HepG2 (cell line): ENCODE measurements around the gene TMEM63B. TPM values are rescaled to one million over a fixed set of nuclear protein-coding genes. Genes with fewer than 3 reads are reported as not detected.

ENCODE experiments used
- ATAC-seq: fragments of 200-7000 bp; cut with Tn5 transposase; 3 replicates; pipeline ENCODE4 v1.9.1; 2020; ENCODE audit warnings: mild to moderate bottlenecking, moderate library complexity
- BruUV-seq: library from RNA; stranded (reverse); fragments of 400-500 nt; replicated peaks from 2 replicates; lab custom pipeline; 2021; lab: Mats Ljungman, UMichigan
- CTCF ChIA-PET: fragments of 300-600 bp; formaldehyde crosslinking; extraction: SDS; loops from one replicate; lab custom pipeline; 2021; ENCODE audit warnings: low total read pairs, inconsistent platforms, low intra/inter-chr PET ratio; lab: Yijun Ruan, JAX
- POLR2A ChIA-PET: fragments of 350-600 bp; sonication (Branson Sonifier 250); formaldehyde crosslinking; loops from one replicate; lab custom pipeline; 2020; ENCODE audit warnings: antibody characterized with exemption, inconsistent platforms; lab: Yijun Ruan, JAX
- DNase-seq: peaks from one replicate; pipeline ENCODE4 v3.0.0-alpha.2; 2015; ENCODE audit warnings: low spot score
- FAIRE-seq: peaks from 3 replicates; lab custom pipeline; 2011; peaks lifted over from hg19 to GRCh38; lab: Jason Lieb, UNC
- H2AFZ ChIP-seq: one replicate; pipeline ENCODE4 v1.6.1; 2011; ENCODE audit warnings: low read length, inconsistent platforms
- H3K27ac ChIP-seq: fragments of 300-600 bp; 3 replicates; pipeline ENCODE4 v1.8.0; 2011; ENCODE audit warnings: mixed run types, mild to moderate bottlenecking, mixed read lengths, low read length, inconsistent platforms; ENCODE audit not compliant: insufficient read depth; ENCODE audit errors: extremely low read length
- H3K27me3 ChIP-seq, 2 experiments: fragments of 200-600 bp in 1 of 2; 2 replicates in 1 of 2; 3 replicates in 1 of 2; pipeline versions ENCODE4 v1.6.0 to v1.8.0; 2011; ENCODE audit warnings: low read length in 2 of 2, mild to moderate bottlenecking in 2 of 2, moderate library complexity in 2 of 2, inconsistent platforms in 1 of 2; ENCODE audit not compliant: insufficient read depth in 2 of 2, control insufficient read depth in 1 of 2
- H3K36me3 ChIP-seq, 2 experiments: fragments of 200-600 bp in 1 of 2; replicated peaks in 1 of 2; 2 replicates in 1 of 2; 3 replicates in 1 of 2; pipeline versions ENCODE4 v1.5.1 to v1.8.0; 2011; ENCODE audit warnings: low read length in 2 of 2, inconsistent platforms in 1 of 2; ENCODE audit not compliant: insufficient read depth in 2 of 2, control insufficient read depth in 1 of 2
- H3K4me1 ChIP-seq: 2 replicates; pipeline ENCODE4 v1.5.1; 2012; ENCODE audit warnings: low read length, inconsistent platforms; ENCODE audit not compliant: insufficient read depth
- H3K4me2 ChIP-seq: 2 replicates; pipeline ENCODE4 v1.6.0; 2011; ENCODE audit warnings: low read depth, low read length, inconsistent platforms
- H3K4me3 ChIP-seq, 3 experiments: fragments of 200-600 bp in 1 of 3; sonication (generic), shearing (Covaris generic) in 1 of 3; replicated peaks in 1 of 3; 2 replicates each; pipeline ENCODE4 v1.5.1; 2011 to 2016; ENCODE audit warnings: low read length in 3 of 3, inconsistent platforms in 2 of 3, low read depth in 2 of 3, mild to moderate bottlenecking in 2 of 3, control low read depth in 1 of 3, mixed read lengths in 1 of 3; ENCODE audit not compliant: insufficient read depth in 1 of 3
- H3K79me2 ChIP-seq: one replicate; pipeline ENCODE4 v1.6.1; 2011; ENCODE audit warnings: low read length, inconsistent platforms; ENCODE audit not compliant: insufficient read depth
- H3K9ac ChIP-seq: 2 replicates; pipeline ENCODE4 v1.6.0; 2011; ENCODE audit warnings: mild to moderate bottlenecking, low read depth, low read length, inconsistent platforms; ENCODE audit not compliant: insufficient read depth
- H3K9me3 ChIP-seq: 2 replicates; pipeline ENCODE4 v1.5.1; 2012; ENCODE audit warnings: mild to moderate bottlenecking, low read length
- H4K20me1 ChIP-seq: 2 replicates; pipeline ENCODE4 v1.6.0; 2011; ENCODE audit warnings: inconsistent platforms, mild to moderate bottlenecking, low read length, moderate library complexity; ENCODE audit not compliant: insufficient read depth
- CHD2 ChIP-seq: IDR thresholded peaks from 2 replicates; pipeline ENCODE4 v1.6.1; 2011; ENCODE audit warnings: low read depth, low read length, improper control_type of control experiment
- DR1 ChIP-seq: sonication (generic); formaldehyde crosslinking; IDR thresholded peaks from 2 replicates; pipeline ENCODE4 v1.8.0; 2021; ENCODE audit warnings: mild to moderate bottlenecking, missing genetic modification reagents, inconsistent platforms
- ETV5 ChIP-seq: IDR thresholded peaks from 2 replicates; pipeline ENCODE4 v1.6.1; 2018; ENCODE audit warnings: missing biosample characterization, missing genetic modification reagents, inconsistent platforms, borderline replicate concordance
- HDAC2 ChIP-seq: sonication (generic); formaldehyde crosslinking; IDR thresholded peaks from 2 replicates; pipeline ENCODE4 v1.4.0; 2020; ENCODE audit warnings: missing genetic modification reagents
- HNF4A ChIP-seq: sonication (generic); formaldehyde crosslinking; IDR thresholded peaks from 2 replicates; pipeline ENCODE4 v1.4.0; 2020; ENCODE audit warnings: missing genetic modification reagents
- HOXA3 ChIP-seq: sonication (generic); formaldehyde crosslinking; IDR thresholded peaks from 2 replicates; pipeline ENCODE4 v1.5.0; 2020; ENCODE audit warnings: missing genetic modification reagents
- KDM1A ChIP-seq: IDR thresholded peaks from 2 replicates; pipeline ENCODE4 v1.6.1; 2016; ENCODE audit warnings: missing compliant biosample characterization
- KLF16 ChIP-seq, 2 experiments: sonication (generic) in 1 of 2; formaldehyde crosslinking in 1 of 2; IDR thresholded peaks; 2 replicates each; pipeline versions ENCODE4 v1.6.1 to v1.8.0; 2016 to 2023; ENCODE audit warnings: missing genetic modification reagents in 2 of 2, missing compliant biosample characterization in 1 of 2
- POGZ ChIP-seq: sonication (generic); formaldehyde crosslinking; IDR thresholded peaks from 2 replicates; pipeline ENCODE4 v1.4.0; 2020; ENCODE audit warnings: mild to moderate bottlenecking, missing genetic modification reagents
- SIX4 ChIP-seq: sonication (generic); formaldehyde crosslinking; IDR thresholded peaks from 2 replicates; pipeline ENCODE4 v1.4.0; 2020; ENCODE audit warnings: missing genetic modification reagents
- ZMYM2 ChIP-seq: sonication (generic); formaldehyde crosslinking; IDR thresholded peaks from 2 replicates; pipeline ENCODE4 v1.8.0; 2022; ENCODE audit warnings: mild to moderate bottlenecking, missing genetic modification reagents
- ZNF343 ChIP-seq: sonication (generic); formaldehyde crosslinking; IDR thresholded peaks from 2 replicates; pipeline ENCODE4 v1.4.0; 2020; ENCODE audit warnings: mild to moderate bottlenecking, missing genetic modification reagents
- ZNF572 ChIP-seq: sonication (generic); formaldehyde crosslinking; IDR thresholded peaks from 2 replicates; pipeline ENCODE4 v1.5.1; 2020; ENCODE audit warnings: mild to moderate bottlenecking, missing genetic modification reagents
- ZNF605 ChIP-seq: sonication (generic); formaldehyde crosslinking; IDR thresholded peaks from 2 replicates; pipeline ENCODE4 v1.8.0; 2022; ENCODE audit warnings: mild to moderate bottlenecking, missing genetic modification reagents
- WGBS: methylation state at CpG from one replicate; pipeline ENCODE4 v1.1.6; 2017; ENCODE audit warnings: low lambda C conversion rate; 5-methylcytosine and 5-hydroxymethylcytosine counted together
- in situ Hi-C: cut with HindIII; loops from 2 replicates; pipeline ENCODE4 v1.10.0; 2017; ENCODE audit warnings: low pct_unique_long_range_greater_than_20kb; ENCODE audit not compliant: extremely low pct_ligation_motif_present
- intact Hi-C: fragments of 100-400 bp; cut with micrococcal nuclease; formaldehyde crosslinking; loops from one replicate; pipeline ENCODE4 v1.10.0; 2022; ENCODE audit not compliant: unreplicated experiment
- polyA plus RNA-seq, 8 experiments: library from polyadenylated mRNA; depleted of rRNA in 3 of 8; stranded (reverse) in 7 of 8; unstranded in 1 of 8; fragments of >200 nt; fragmentation: Illumina TruSeq in 4 of 8; extraction: Trizol in 4 of 8; gene quantifications; 2 replicates each; pipeline versions ENCODE4 v1.2.1 to v1.2.3, GENCODE V29; 2011 to 2016; ENCODE audit warnings: low read depth in 4 of 8, missing spikeins in 1 of 8, mixed read lengths in 1 of 8; ENCODE audit not compliant: insufficient read depth in 1 of 8
- total RNA-seq, 5 experiments: library from RNA; depleted of rRNA; stranded (reverse); fragments of >200 nt; fragmentation: Illumina TruSeq; extraction: Trizol; gene quantifications; 2 replicates each; pipeline ENCODE4 v1.2.3, GENCODE V29; 2016; ENCODE audit warnings: low read depth in 1 of 5
- TF ChIP-seq, protein P1 (sequence below): IDR thresholded peaks from 2 replicates; pipeline ENCODE4 v1.6.1; 2018; ENCODE audit warnings: missing genetic modification reagents, mild to moderate bottlenecking, missing compliant biosample characterization
- TF ChIP-seq, protein P2 (sequence below): sonication (generic); formaldehyde crosslinking; IDR thresholded peaks from 2 replicates; pipeline ENCODE4 v1.9.0; 2021; ENCODE audit warnings: mild to moderate bottlenecking, missing genetic modification reagents
- TF ChIP-seq, protein P3 (sequence below): sonication (generic); formaldehyde crosslinking; IDR thresholded peaks from 2 replicates; pipeline ENCODE4 v1.4.0; 2020; ENCODE audit warnings: mild to moderate bottlenecking, low read depth, missing genetic modification reagents

The TMEM63B gene
- total and polyA plus RNA-seq, 2 of the 13 experiments (the other 11 are each of a cell fraction or from before 2014, with no cell fraction given), result 27.4 to 75.8 TPM

DNA sequence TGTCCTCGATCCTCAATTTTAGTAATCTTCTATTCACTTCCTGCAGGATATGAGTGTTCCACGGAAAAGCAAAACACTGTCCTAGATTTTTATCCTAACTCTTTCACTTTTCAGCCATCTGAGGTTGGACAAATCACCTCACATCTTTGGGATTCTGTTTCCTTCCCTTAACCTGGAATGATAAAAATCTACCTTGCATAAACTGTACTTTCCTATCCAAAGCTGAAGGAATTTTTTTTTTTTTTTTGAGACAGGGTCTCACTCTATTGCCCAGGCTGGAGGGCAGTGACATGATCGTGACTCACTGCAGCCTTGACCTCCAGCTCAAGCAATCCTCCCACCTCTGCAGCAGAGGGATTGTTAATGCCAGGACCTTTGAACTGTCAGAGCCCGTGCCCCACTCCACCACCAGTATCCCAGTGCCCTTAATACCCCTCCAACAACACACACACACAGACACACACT, 51.8 kb downstream of the TMEM63B start:
- peak; percentile 60 for DNase-seq
- H3K4me3 ChIP-seq, result no peak overlapping the region
- BruUV-seq, result no TSS peak
- no peak overlapping the region for H3K9ac ChIP-seq
- in situ Hi-C loops (no loop called here), intact Hi-C loops (no loop called here)
- peak; percentile 36 for ATAC-seq
- FAIRE-seq, result peak; percentile 28
- H3K9me3 ChIP-seq, result no peaks in the 10 kb centered on the region
- H3K36me3 ChIP-seq, result no peaks in the 10 kb centered on the region
- H3K27me3 ChIP-seq, result peaks cover 0 to 14% of the 10 kb centered on the region in 2 experiments; a peak in 3 of 5 replicates
- H3K4me2 ChIP-seq, result peak overlapping the region; percentile 25
- H3K4me1 ChIP-seq, result peaks cover 59% of the 10 kb centered on the region
- H4K20me1 ChIP-seq, result no peaks in the 10 kb centered on the region
- H3K27ac ChIP-seq, result no peak overlapping the region
- WGBS, result 4% methylated on average over 4 of the region's 4 CpGs
- no peak overlapping the region for H2AFZ ChIP-seq
- H3K79me2 ChIP-seq, result no peaks in the 10 kb centered on the region
- ChIA-PET CTCF (no interaction called here), POLR2A (interaction anchor here (0.6 to 3.3 kb wide), 6 partner anchors 10 to 67 kb away, joined by 4 to 14 read pairs (median 8); partner anchors contain the start of gene HSP90AB1)
- peak; percentile 61; the same call in 1 of the 2 replicates for TF ChIP-seq KDM1A (CRISPR knock-in tag)
- peak; percentile 22; the same call in 1 of the 2 replicates for TF ChIP-seq HOXA3 (CRISPR knock-in tag)
- no peak for TF ChIP-seq DR1 (CRISPR knock-in tag)
- TF ChIP-seq ZNF343 (CRISPR knock-in tag), result no peak
- peak; percentile 85; the same call in 1 of the 2 replicates for TF ChIP-seq ZMYM2 (CRISPR knock-in tag)
- TF ChIP-seq, protein P1, sequence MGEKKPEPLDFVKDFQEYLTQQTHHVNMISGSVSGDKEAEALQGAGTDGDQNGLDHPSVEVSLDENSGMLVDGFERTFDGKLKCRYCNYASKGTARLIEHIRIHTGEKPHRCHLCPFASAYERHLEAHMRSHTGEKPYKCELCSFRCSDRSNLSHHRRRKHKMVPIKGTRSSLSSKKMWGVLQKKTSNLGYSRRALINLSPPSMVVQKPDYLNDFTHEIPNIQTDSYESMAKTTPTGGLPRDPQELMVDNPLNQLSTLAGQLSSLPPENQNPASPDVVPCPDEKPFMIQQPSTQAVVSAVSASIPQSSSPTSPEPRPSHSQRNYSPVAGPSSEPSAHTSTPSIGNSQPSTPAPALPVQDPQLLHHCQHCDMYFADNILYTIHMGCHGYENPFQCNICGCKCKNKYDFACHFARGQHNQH (CRISPR knock-in tag), result peak; percentile 56; the same call in 1 of the 2 replicates
- no peak for TF ChIP-seq ZNF572 (CRISPR knock-in tag)
- TF ChIP-seq, protein P2, sequence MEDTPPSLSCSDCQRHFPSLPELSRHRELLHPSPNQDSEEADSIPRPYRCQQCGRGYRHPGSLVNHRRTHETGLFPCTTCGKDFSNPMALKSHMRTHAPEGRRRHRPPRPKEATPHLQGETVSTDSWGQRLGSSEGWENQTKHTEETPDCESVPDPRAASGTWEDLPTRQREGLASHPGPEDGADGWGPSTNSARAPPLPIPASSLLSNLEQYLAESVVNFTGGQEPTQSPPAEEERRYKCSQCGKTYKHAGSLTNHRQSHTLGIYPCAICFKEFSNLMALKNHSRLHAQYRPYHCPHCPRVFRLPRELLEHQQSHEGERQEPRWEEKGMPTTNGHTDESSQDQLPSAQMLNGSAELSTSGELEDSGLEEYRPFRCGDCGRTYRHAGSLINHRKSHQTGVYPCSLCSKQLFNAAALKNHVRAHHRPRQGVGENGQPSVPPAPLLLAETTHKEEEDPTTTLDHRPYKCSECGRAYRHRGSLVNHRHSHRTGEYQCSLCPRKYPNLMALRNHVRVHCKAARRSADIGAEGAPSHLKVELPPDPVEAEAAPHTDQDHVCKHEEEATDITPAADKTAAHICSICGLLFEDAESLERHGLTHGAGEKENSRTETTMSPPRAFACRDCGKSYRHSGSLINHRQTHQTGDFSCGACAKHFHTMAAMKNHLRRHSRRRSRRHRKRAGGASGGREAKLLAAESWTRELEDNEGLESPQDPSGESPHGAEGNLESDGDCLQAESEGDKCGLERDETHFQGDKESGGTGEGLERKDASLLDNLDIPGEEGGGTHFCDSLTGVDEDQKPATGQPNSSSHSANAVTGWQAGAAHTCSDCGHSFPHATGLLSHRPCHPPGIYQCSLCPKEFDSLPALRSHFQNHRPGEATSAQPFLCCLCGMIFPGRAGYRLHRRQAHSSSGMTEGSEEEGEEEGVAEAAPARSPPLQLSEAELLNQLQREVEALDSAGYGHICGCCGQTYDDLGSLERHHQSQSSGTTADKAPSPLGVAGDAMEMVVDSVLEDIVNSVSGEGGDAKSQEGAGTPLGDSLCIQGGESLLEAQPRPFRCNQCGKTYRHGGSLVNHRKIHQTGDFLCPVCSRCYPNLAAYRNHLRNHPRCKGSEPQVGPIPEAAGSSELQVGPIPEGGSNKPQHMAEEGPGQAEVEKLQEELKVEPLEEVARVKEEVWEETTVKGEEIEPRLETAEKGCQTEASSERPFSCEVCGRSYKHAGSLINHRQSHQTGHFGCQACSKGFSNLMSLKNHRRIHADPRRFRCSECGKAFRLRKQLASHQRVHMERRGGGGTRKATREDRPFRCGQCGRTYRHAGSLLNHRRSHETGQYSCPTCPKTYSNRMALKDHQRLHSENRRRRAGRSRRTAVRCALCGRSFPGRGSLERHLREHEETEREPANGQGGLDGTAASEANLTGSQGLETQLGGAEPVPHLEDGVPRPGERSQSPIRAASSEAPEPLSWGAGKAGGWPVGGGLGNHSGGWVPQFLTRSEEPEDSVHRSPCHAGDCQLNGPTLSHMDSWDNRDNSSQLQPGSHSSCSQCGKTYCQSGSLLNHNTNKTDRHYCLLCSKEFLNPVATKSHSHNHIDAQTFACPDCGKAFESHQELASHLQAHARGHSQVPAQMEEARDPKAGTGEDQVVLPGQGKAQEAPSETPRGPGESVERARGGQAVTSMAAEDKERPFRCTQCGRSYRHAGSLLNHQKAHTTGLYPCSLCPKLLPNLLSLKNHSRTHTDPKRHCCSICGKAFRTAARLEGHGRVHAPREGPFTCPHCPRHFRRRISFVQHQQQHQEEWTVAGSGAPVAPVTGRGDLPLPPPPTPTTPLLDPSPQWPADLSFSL (CRISPR knock-in tag), result peak; percentile 91
- no peak for TF ChIP-seq ZNF605
- TF ChIP-seq CHD2, result no peak
- TF ChIP-seq ETV5, result peak; percentile 36; the same call in 1 of the 2 replicates
- TF ChIP-seq, protein P3, sequence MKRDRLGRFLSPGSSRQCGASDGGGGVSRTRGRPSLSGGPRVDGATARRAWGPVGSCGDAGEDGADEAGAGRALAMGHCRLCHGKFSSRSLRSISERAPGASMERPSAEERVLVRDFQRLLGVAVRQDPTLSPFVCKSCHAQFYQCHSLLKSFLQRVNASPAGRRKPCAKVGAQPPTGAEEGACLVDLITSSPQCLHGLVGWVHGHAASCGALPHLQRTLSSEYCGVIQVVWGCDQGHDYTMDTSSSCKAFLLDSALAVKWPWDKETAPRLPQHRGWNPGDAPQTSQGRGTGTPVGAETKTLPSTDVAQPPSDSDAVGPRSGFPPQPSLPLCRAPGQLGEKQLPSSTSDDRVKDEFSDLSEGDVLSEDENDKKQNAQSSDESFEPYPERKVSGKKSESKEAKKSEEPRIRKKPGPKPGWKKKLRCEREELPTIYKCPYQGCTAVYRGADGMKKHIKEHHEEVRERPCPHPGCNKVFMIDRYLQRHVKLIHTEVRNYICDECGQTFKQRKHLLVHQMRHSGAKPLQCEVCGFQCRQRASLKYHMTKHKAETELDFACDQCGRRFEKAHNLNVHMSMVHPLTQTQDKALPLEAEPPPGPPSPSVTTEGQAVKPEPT (CRISPR knock-in tag), result no peak
- TF ChIP-seq SIX4 (CRISPR knock-in tag), result no peak
- no peak for TF ChIP-seq KLF16 (CRISPR knock-in tag; IDR thresholded peaks at IDR 0.05)
- peak; percentile 46; the same call in 1 of the 2 replicates for TF ChIP-seq POGZ (CRISPR knock-in tag)
- TF ChIP-seq HNF4A (CRISPR knock-in tag), result peak; percentile 76
- TF ChIP-seq HDAC2, result peak; percentile 48; the same call in 1 of the 2 replicates
